ENCODE measurements around the gene STARD13.

DNA sequence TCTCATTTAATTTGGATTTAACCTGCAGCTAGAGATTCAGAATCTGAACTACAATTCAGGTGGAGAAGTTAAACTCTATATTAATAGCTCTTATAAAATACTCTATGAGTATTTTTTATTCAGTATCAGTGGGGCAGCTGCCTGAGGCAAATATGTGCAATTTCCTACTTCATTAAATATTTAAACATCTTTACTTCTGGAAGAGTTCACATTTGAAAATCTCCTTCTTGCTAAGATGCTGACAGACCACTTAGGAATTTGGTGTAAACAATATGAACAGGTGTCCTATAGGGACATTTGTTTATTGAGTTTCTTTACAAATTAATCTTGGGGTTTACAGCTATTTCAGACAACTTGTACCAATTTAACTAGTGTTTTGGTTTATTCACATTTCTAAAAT is 20.4 kb downstream of the STARD13 start:
- TF ChIP-seq, protein P1, sequence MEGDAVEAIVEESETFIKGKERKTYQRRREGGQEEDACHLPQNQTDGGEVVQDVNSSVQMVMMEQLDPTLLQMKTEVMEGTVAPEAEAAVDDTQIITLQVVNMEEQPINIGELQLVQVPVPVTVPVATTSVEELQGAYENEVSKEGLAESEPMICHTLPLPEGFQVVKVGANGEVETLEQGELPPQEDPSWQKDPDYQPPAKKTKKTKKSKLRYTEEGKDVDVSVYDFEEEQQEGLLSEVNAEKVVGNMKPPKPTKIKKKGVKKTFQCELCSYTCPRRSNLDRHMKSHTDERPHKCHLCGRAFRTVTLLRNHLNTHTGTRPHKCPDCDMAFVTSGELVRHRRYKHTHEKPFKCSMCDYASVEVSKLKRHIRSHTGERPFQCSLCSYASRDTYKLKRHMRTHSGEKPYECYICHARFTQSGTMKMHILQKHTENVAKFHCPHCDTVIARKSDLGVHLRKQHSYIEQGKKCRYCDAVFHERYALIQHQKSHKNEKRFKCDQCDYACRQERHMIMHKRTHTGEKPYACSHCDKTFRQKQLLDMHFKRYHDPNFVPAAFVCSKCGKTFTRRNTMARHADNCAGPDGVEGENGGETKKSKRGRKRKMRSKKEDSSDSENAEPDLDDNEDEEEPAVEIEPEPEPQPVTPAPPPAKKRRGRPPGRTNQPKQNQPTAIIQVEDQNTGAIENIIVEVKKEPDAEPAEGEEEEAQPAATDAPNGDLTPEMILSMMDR (IDR thresholded peaks at IDR 0.05), result no peak
- TF ChIP-seq EZH2 (IDR thresholded peaks at IDR 0.05; ENCODE audit: borderline replicate concordance, insufficient read depth, low read depth, low read length, poor library complexity, severe bottlenecking), result no peak

All from B cell (primary cell).